Left colon (tissue), 2 donors: ENCODE results near the gene ADCY4. TPM values are rescaled to one million over a fixed set of nuclear protein-coding genes. Genes with fewer than 3 reads are reported as not detected.

Experiments used
- ATAC-seq: fragments of 200-7000 bp; cut with Tn5 transposase; one replicate; pipeline ENCODE4 v1.9.1; 2020; ENCODE audit warnings: mild to moderate bottlenecking, moderate library complexity
- DNase-seq, 2 donors: peaks; one replicate each; pipeline ENCODE4 v3.0.0-alpha.2; 2020
- intact Hi-C, 2 donors: fragments of 100-400 bp; cut with DNase I in 1 of 2; cut with micrococcal nuclease in 1 of 2; formaldehyde crosslinking; loops; one replicate each; pipeline versions ENCODE4 v1.11.2 to v1.14.0; 2022; cut with DNase I, micrococcal nuclease
- total RNA-seq, 2 donors: library from RNA; stranded (reverse); fragmentation: NEBNext Ultra II Directional; extraction: Animal tissue kit (Norgen Biotek cat#: 25700); gene quantifications; one replicate each; pipeline ENCODE4 v1.2.1, GENCODE V29; 2021
- donor health status: DM: no; HTN: no; CAD: no.
- donor health status: DM: yes; HTN: yes; CAD: no.

ADCY4 gene
- total RNA-seq, 2 donors from 2014 or later, result 10.1 to 16.4 TPM

DNA sequence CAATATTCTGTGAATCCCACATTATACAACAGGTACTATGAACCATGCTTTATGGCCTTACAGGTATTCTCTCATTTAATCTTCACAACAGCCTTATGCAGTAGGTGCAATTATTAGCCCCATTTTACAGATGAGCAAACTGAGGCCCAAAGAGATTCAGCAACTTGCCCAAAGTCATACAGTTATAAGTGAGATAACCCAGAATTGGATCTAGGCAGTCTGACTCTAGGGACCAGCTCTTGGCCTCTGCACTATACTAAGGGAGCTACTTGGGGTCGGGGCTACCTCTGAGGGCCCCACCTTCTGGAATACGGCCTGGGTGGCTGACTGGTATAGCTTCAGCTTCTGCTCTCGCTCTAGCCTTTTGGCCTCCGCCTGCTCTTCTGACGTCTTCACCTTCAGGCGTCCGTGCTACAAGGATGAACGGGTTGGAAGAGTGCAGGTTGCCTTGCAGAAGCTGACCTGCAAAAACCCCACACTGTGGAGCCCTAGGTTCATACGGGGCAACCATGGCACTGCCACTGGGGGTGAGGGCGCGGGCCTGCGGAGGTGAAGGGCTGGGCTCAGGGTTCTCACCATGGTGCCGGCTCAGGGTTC is 64.2 kb downstream of the ADCY4 start:
- DNase-seq, result no peak
- intact Hi-C loops, result no loop called here
- peak; percentile 38 for ATAC-seq

DNA sequence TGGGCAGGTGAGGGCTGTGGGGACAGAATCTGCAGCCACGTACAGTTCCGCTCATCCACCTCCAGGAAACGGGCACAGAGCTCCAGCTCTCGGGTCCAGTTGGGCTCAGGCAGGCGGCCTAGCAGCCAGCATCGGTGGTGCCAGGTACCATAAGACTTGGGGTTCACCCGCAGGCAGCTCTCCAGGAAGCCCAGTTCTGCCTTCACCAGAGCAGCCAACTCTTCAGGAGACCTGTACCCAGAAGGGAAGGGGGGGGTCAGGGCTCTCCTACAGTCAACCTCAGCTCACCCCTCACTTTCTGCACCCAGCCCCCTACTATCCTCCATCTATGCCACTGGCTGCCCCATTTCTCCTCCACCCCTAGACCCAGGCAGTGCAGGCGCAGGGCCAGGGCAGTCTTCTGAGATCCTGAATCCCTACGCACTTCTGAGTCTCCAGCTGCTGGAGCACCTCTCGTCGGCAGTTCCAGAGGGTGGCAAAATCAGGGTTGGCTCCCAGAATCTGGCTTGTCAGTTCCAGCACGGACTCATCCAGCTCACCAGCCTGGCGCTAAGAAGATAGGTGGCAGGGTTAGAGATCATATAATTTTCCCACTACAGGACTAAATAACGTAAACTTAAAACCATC is 64.8 kb downstream of the ADCY4 start:
- intact Hi-C loops, result no loop called here
- DNase-seq, result no peak
- ATAC-seq, result no peak

GRCh38 chr14:24269368-24269767 is 65.5 kb downstream of the ADCY4 start:
- ATAC-seq, result no peak
- DNase-seq, result no peak
- intact Hi-C loops, result no loop called here

Other genes with a start within 250 kb of the ADCY4 start
- gene PCK2, start 240.8 kb downstream of the ADCY4 start, total RNA-seq, result 100 to 1,000 TPM; 150 to 223 TPM
- gene DCAF11, start 220.3 kb downstream of the ADCY4 start, total RNA-seq, result 100 to 1,000 TPM; 101 to 107 TPM
- 1 to 10 TPM; 1.2 to 1.5 TPM for gene NRL, start 220.1 kb downstream of the ADCY4 start, total RNA-seq
- 1 to 10 TPM; 1.0 TPM for gene FITM1, start 204.4 kb downstream of the ADCY4 start, total RNA-seq
- 100 to 1,000 TPM; 196 to 249 TPM for gene PSME1, start 198.9 kb downstream of the ADCY4 start, total RNA-seq
- 10 to 100 TPM; 13.9 to 25.7 TPM for gene EMC9, start 193.5 kb downstream of the ADCY4 start, total RNA-seq
- 100 to 1,000 TPM; 140 to 240 TPM for gene PSME2, start 188.5 kb downstream of the ADCY4 start, total RNA-seq
- gene RNF31, start 187.6 kb downstream of the ADCY4 start, total RNA-seq, result 10 to 100 TPM; 49.1 to 50.3 TPM
- gene IRF9, start 173.8 kb downstream of the ADCY4 start, total RNA-seq, result 100 to 1,000 TPM in 1 of 2 donors, 10 to 100 TPM in 1; 53.7 to 105 TPM
- gene REC8, start 163.0 kb downstream of the ADCY4 start, total RNA-seq, result 10 to 100 TPM in 1 of 2 donors, 1 to 10 TPM in 1; 6.9 to 21.0 TPM
- 10 to 100 TPM; 17.3 to 26.3 TPM for gene IPO4, start 146.3 kb downstream of the ADCY4 start, total RNA-seq
- 10 to 100 TPM; 49.2 to 52.7 TPM for gene TM9SF1, start 139.6 kb downstream of the ADCY4 start, total RNA-seq
- under 1 TPM in 1 of 2 donors, not detected in 1; 0.47 TPM for gene TSSK4, start 129.4 kb downstream of the ADCY4 start, total RNA-seq
- 10 to 100 TPM; 43.5 to 48.0 TPM for gene CHMP4A, start 121.6 kb downstream of the ADCY4 start, total RNA-seq
- 10 to 100 TPM; 11.8 to 13.8 TPM for gene MDP1, start 119.0 kb downstream of the ADCY4 start, total RNA-seq
- 100 to 1,000 TPM; 110 to 135 TPM for gene NEDD8, start 102.7 kb downstream of the ADCY4 start, total RNA-seq
- 10 to 100 TPM; 62.4 to 64.8 TPM for gene GMPR2, start 102.1 kb downstream of the ADCY4 start, total RNA-seq
- gene TINF2, start 92.4 kb downstream of the ADCY4 start, total RNA-seq, result 10 to 100 TPM; 56.6 to 64.0 TPM
- gene TGM1, start 71.9 kb downstream of the ADCY4 start, total RNA-seq, result 1 to 10 TPM; 2.3 to 2.9 TPM
- gene RABGGTA, start 63.5 kb downstream of the ADCY4 start, total RNA-seq, result 10 to 100 TPM; 35.0 to 41.8 TPM
- gene DHRS1, start 35.3 kb downstream of the ADCY4 start, total RNA-seq, result 10 to 100 TPM; 64.2 to 76.6 TPM
- 10 to 100 TPM; 24.4 to 26.0 TPM for gene NOP9, start 35.2 kb downstream of the ADCY4 start, total RNA-seq
- 10 to 100 TPM; 10.7 to 16.6 TPM for gene CIDEB, start 27.1 kb downstream of the ADCY4 start, total RNA-seq
- gene LTB4R2, start 24.9 kb downstream of the ADCY4 start, total RNA-seq, result 1 to 10 TPM; 2.9 to 4.2 TPM
- gene LTB4R, start 23.6 kb downstream of the ADCY4 start, total RNA-seq, result 1 to 10 TPM; 2.9 to 4.3 TPM
- gene RIPK3, start 4.9 kb upstream of the ADCY4 start, total RNA-seq, result 10 to 100 TPM; 56.6 to 67.9 TPM
- gene NFATC4, start 33.1 kb upstream of the ADCY4 start, total RNA-seq, result 10 to 100 TPM; 12.8 to 17.4 TPM
- 10 to 100 TPM; 11.7 to 13.2 TPM for gene NYNRIN, start 63.9 kb upstream of the ADCY4 start, total RNA-seq
- gene CBLN3, start 94.6 kb upstream of the ADCY4 start, total RNA-seq, result 1 to 10 TPM; 2.0 to 2.5 TPM
- gene KHNYN, start 94.9 kb upstream of the ADCY4 start, total RNA-seq, result 10 to 100 TPM; 70.8 to 97.3 TPM
- 10 to 100 TPM; 34.4 to 40.8 TPM for gene SDR39U1, start 107.7 kb upstream of the ADCY4 start, total RNA-seq
- gene CMA1, start 173.2 kb upstream of the ADCY4 start, total RNA-seq, result 1 to 10 TPM in 1 of 2 donors, not detected in 1; 4.4 TPM
- gene CTSG, start 241.2 kb upstream of the ADCY4 start, total RNA-seq, result 10 to 100 TPM in 1 of 2 donors, 1 to 10 TPM in 1; 1.3 to 10.7 TPM